ENCODE results near the gene STT3B.

STT3B gene

GRCh38 chr3:31613654-31614053, 80.9 kb downstream of the STT3B start:
- TF ChIP-seq CTCF (IDR thresholded peaks at IDR 0.05; ENCODE audit: control insufficient read depth, insufficient read depth, low read depth, low read length, missing control alignments) = no peak
- DNase-seq (ENCODE audit: low read depth) = no peak

GRCh38 chr3:31614162-31614921, 81.6 kb downstream of the STT3B start:
- no peak for DNase-seq (ENCODE audit: low read depth)
- no peak overlapping the region for H3K4me3 ChIP-seq (ENCODE audit: control insufficient read depth, low read depth, low read length)
- TF ChIP-seq CTCF (IDR thresholded peaks at IDR 0.05; ENCODE audit: control insufficient read depth, insufficient read depth, low read depth, low read length, missing control alignments) = no peak

More at GRCh38 chr3:31613654-31614053, 80.9 kb downstream of the STT3B start:
- H3K4me3 ChIP-seq (ENCODE audit: control insufficient read depth, low read depth, low read length) = no peak overlapping the region

GRCh38 chr3:31615071-31615875, 82.5 kb downstream of the STT3B start:
- H3K4me3 ChIP-seq (ENCODE audit: control insufficient read depth, low read depth, low read length) = no peak overlapping the region
- no peak for TF ChIP-seq CTCF (IDR thresholded peaks at IDR 0.05; ENCODE audit: control insufficient read depth, insufficient read depth, low read depth, low read length, missing control alignments)
- no peak for DNase-seq (ENCODE audit: low read depth)

- TF ChIP-seq CTCF (IDR thresholded peaks at IDR 0.05; ENCODE audit: control insufficient read depth, insufficient read depth, low read depth, low read length, missing control alignments) = no peak
- H3K4me3 ChIP-seq (ENCODE audit: control insufficient read depth, low read depth, low read length) = no peak overlapping the region
- no peak for DNase-seq (ENCODE audit: low read depth)
Observed at GRCh38 chr3:31616711-31617110, 84.0 kb downstream of the STT3B start.

GRCh38 chr3:31620656-31621055, 87.9 kb downstream of the STT3B start:
- DNase-seq (ENCODE audit: low read depth) = no peak
- no peak for TF ChIP-seq CTCF (IDR thresholded peaks at IDR 0.05; ENCODE audit: control insufficient read depth, insufficient read depth, low read depth, low read length, missing control alignments)
- H3K4me3 ChIP-seq (ENCODE audit: control insufficient read depth, low read depth, low read length) = no peak overlapping the region

GRCh38 chr3:31621314-31621713, 88.6 kb downstream of the STT3B start:
- no peak for TF ChIP-seq CTCF (IDR thresholded peaks at IDR 0.05; ENCODE audit: control insufficient read depth, insufficient read depth, low read depth, low read length, missing control alignments)
- no peak for DNase-seq (ENCODE audit: low read depth)
- H3K4me3 ChIP-seq (ENCODE audit: control insufficient read depth, low read depth, low read length) = no peak overlapping the region

Data from AG09309 (cell line).